GM19240 (cell line): Measurements from ENCODE around the gene SETD6.
"Not testable (repeated sequence)": the region's sequence is repeated elsewhere in the genome, so short reads cannot be mapped to it uniquely, and the experiment has no call there.

Experiments used
- DNase-seq: peaks from one replicate; pipeline ENCODE4 v3.0.0; 2011; ENCODE audit warnings: low spot score; ENCODE audit not compliant: insufficient read length

The SETD6 gene, protein sequence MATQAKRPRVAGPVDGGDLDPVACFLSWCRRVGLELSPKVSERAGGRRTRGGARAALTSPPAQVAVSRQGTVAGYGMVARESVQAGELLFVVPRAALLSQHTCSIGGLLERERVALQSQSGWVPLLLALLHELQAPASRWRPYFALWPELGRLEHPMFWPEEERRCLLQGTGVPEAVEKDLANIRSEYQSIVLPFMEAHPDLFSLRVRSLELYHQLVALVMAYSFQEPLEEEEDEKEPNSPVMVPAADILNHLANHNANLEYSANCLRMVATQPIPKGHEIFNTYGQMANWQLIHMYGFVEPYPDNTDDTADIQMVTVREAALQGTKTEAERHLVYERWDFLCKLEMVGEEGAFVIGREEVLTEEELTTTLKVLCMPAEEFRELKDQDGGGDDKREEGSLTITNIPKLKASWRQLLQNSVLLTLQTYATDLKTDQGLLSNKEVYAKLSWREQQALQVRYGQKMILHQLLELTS

DNA sequence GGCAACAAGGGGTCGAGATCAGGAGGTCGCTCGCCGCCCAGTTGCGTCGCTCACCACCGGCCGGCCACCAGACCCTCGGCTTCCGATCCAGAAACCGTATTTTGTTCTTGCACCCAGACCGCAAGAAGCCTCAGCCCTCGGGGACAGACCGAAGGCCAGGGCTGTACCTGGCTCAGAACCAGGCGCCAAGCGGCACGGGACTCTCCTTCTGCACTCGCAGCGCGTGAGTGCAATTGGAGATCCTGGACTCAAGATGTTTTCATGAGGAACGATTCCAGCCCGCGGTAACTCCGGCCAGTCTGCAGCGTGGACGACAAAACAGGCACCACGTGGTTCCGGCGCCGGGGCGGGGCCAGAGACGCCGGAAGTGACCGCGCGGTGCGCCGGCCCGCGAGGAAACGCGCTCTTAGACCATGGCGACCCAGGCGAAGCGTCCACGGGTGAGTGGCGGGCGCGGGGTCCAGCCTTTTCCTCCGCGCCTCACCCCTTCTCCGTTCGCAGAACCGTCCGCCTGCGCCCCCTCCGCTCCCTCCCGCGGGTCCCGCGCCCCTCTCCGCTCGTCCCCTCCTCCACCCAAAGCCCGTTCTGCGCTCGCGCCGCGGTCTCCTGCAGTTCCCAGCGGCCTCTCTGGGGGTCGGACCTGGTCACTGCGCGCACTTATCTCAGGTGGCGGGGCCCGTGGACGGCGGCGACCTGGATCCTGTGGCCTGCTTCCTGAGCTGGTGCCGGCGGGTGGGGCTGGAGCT is at the start of gene SETD6:
TSS of gene SETD6 (plus strand) at position 393 of the 746 bp plus-strand sequence. CDS start at position 414, 21 bp downstream.
- DNase-seq: peak; percentile 80

DNA sequence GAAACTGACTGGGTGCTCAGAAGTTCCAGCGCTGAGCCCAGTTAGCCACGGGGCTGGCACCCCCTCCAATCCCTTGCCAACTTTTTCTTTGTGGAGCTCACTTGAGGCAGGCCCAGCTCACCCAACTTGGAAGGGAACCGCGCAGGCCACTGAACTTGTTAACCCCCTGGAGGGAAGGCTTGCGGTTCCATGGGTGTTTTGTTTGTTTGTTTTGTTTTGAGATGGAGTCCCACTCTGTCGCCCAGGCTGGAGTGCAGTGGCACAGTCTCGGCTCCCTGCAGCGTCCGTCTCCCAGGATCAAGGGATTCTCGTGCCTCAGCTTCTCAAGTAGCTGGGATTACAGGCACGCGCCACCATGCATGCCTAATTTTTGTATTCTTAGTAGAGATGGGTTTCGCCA is 49.5 kb upstream of the SETD6 start:
- no peak for DNase-seq

DNA sequence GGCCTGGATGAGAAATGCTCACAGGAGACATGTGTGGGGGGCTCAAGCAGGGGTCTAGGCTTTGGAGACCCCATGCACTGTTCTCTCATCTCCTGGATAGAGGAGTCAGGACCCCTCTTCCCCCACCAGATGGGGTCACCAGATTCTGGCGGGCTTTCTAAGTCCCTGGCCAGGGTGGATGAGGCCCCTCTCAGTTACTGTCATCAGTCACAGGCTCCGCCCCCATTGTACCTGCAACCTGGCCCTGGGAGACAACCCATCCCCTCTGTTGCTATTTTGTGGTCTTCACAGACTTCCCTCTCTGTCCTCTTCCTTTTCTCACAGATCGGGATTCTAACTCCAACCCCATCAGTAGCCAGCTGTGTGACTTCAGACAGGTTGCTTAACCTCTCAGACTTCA is 48.9 kb upstream of the SETD6 start:
- no peak for DNase-seq

DNA sequence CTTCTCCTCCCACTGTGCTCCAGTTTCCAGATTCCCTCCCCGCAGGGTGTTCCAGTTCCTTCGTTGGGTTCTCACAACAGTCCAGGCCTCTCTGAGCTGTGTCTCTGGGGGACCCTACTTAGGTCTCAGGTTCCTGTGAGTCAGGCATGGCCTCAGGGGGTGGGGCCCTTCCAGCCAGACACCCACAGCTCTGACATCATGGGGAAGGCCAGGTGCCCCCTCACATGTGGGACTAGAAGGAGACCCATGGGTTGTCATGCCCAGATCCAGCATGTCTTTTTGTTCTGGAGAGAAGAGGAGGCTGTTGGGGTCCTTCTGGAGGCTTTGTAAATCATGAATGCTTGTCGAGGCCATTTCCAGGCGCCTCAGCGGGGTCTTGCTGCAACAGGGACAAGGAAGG is 47.4 kb upstream of the SETD6 start:
- DNase-seq: no peak

DNA sequence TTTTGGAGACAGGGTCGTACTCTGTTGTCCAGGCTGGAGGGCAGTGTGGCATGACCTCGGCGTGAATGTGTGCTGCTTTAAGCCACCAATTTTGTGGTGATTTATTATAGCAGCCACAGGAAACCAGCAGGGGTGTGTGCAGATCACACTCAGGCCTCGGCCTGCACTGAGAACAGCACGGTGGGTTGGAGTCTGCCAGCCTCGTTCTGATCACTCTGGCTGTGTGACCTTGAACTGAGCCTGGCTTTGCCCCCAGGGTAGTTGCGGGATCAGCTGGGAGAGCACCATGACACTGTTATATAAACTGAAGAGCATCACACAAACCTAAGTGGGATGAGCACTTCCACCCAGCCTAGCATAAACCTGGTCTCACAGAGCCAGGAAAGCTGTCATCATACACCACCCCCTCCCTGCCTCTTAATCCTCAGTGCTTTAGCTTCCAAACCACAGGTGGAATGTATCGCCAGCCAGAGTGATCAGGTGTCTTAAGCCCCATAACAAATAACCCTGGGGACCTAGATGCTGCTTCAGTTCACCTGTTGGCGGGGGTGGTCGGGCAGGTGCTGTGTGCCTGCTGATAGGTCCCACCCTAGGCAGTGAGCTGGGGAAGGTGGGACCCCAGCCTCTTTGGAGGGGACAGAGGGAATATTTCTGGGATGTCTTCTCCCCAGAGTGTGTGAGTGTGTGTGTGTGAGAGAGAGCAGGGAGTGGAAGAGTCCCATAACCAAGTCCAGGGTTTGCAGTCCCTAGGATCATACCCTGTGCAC is 43.9 kb upstream of the SETD6 start:
- no peak for DNase-seq

DNA sequence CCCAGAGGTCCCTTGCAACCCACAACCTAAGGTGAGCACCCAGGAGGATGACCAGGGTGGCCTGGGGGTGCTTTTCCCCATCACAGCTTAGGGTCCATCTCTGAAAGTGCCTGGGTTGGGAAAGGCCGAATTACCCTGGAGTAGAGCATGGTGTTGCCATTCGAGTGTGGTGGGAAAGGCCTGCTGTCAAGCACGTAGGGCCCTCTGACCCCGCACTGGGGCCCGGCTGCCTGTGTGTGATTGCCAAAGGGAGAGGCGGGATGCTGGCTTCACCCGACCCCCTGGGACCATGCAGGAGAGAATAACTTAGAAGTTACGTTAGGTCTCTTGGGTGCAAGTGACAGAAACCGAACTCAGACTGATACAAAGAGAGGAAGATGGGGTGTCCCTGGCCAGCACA is 43.1 kb upstream of the SETD6 start:
- no peak for DNase-seq

DNA sequence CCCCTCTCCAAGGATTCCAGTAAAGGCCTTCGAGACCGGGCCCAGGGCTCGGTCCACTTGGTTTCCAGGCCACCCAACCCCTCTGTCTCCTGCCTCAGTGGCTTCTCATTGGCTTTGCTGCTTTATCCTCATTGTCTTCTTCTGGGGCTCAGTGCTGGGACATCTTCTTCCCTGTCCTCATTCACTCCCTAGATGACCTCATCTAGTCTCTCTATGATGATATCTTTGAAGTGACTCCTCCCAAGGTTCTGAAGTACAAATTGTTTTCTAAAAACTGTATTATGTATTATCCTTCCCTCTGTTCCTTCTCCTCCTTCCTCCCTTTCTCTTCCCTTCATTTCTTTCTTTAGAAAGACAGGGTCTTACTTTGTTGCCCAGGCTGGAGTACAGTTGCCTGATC is 42.5 kb upstream of the SETD6 start:
- DNase-seq: no peak

DNA sequence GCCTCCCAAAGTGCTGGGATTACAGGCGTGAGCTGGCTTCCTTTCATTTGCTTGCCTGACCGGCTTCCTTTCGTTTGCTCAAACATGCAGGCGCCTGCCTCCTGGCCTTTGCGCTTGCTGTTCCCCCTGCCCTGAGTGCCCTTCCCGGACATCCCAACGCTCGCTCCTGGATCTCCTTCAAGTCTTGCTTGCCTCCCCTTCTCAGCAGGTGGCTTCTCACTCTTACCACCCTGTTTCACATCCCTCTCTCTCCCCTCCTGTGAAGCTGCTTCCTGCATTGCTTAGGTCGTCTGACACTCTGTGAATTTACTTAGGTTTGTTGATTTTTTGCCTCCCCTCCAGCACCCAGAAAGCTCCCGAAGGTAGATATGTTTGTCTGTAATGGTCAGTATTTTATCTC is 41.0 kb upstream of the SETD6 start:
- DNase-seq: no peak

DNA sequence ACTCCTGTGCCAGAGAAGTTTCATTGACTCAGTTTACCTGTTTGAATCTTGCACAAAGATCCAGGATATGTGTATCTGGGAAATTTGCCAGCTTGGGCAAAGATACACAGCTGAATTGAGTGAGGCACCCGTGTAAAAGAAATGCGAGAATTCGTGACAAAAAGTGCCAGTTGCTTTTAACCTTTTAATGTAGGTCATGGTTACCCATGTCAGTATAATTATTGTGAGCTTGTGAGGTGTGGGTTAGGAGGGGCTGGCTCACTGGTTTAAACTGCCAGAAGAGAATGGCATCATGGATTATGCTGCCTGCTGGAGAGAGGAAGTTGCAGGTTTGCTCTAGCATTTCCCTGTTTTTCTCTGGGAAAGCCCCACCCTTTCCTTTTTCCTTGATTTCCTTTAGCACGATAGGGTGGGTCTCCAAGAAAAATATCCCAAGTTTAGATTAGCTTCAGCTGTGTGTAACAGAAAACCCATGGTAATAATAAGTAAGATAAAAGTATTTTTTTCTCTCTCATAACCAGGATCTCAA is 40.2 kb upstream of the SETD6 start:
- no peak for DNase-seq

DNA sequence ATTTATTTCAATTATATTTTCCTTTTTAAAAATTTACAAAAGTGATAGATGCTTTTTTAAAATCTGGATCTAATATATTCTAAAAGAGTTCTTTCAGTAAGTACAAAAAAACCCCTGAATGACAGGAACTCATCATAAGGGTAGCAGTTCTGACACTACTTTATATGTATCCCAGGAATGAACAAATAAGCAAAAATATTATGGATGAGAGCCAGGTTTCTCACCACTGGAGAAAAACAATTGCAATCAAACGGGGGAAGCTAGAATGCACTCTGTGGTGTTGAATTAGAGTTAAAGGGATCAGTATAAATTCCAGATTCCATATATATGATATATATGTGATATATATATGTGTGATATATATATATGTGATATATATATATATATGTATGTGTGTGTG is 38.5 kb upstream of the SETD6 start:
- no peak for DNase-seq

DNA sequence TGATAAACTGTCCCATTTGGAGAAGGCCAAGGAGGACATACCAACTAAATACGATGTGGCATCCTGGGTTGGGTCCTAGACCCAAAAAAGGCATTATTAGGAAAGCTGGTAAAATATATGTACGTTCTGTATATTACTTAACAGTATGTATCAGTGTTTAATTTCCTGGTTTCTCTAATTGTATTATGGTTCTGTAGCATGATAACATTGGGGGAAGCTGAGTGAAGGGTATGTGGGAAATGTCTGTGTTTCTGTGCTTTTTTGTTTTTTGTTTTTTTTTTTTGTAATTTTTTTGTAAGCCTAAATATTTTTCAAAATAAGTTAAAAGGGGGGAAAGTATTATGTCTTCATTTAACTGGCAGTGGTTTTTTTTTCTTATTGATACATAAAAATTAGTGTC is 36.9 kb upstream of the SETD6 start:
- DNase-seq: no peak

DNA sequence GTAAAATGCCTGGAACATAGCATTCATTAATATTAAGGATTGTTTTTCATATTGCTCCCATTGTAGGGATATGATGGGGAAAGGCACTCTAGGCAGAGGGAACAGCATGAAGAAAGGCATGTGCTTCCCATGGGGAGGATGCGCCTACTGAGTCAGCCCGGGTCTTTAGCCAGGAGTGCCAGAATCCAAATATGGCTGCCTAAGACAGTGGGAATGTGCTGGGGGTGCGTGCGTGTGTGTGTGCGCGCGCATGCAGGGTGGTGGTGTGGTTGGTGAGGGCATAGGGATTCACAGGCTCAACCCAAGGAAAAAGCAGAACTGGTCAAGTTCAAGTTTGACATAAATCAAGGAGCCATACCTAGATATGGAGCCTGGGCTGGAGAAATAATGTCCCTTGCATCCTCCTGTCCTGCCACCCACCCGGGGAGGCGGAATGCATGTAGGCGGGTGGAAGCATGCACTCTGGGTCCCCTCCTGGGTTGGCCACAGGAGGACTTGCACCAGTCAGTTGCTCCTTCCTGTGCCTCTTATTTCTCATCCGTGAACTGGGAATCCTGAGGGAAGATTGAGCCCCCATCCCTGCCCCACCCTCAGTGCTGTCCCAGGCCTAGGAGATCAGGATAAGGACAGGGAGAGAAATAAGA is 34.0 kb upstream of the SETD6 start:
- no peak for DNase-seq

DNA sequence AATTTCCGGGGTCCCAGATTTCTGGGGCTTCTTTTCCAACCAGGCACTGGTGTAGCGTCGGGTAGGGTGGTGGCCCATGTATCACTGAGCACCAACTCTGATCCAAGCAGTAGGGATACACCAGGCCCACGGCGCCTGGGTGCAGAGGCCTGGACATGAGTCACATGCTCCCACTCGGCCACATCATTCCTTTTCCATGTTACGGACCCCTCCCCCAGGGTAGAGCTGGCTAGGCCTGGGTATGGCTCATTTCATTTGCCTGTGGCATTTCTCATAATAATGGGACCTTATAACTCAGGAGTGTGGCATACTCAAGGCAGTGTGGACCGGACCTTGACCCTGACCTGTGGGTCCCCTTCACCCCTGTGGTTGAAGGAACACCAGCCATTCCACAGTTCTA is 33.4 kb upstream of the SETD6 start:
- DNase-seq: no peak

DNA sequence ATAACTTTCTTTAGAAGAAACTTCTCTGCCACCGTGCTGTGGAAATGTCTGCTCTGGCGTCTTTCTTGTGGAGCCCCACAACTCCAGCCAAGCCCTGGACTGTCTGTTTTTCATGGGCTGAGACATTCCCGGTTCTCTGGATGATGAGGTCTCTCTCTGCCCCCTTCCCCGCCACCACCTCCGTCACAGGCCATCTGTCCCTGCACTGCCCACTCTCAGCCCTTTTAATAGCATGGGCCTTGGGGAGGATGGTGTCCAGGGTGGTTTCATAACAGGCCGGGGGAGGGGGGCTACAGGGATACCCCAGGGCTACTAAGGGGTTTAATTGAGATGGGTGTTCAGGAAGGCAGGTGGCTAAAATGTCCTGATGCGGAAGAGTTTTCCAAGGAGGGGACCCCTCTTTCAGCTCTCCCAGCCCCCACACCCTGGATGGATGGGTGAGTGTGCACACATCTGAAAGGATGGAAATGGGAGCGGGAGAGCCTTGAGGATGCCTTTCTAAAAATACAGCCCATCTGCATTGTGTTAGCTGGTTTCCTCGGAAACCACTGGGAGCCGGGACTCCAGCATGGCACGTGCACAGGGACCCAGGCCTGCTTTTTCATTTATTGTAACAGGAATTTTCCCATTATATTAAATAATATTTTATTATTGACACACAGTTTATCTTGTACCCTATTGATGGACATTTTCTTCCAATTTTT is 30.0 kb upstream of the SETD6 start:
- no peak for DNase-seq

DNA sequence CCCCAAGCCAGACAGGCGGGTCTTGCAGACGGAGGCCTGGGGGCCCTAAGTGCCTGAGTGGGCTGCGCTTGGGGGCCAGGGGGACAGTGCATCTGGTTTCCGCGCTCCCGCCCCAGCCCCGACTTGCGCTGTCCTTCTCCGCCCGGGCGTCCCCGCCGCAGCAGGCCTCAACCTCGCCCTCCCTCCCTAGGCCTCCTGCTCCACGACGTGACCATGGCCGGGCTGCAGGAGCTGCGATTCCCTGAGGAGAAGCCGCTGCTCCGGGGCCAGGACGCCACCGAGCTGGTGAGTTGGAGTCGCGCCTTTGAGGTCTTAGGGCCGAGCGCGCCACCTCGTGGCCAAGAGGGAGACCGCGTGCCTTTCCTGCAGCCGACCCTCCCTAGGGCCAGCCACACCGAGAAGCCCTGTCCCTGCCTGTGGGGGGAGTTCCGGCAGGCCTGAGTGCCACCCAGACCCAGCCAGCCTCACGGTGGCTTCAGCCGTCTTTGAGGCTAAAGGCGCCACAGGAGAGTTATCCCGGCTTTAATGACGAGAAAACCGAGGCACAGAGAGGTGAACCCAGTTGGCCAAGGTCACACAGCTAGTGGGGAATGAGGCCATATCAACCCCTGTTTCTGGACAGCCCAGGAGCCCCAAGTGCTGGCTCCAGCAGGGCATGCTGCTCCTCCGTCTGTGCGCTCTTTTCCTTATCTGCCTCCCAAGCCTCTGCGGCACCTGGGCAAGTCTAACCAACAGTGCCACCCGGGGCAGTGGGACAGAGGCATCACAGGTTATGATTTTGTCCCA is 27.6 kb upstream of the SETD6 start:
- peak; percentile 80 for DNase-seq

DNA sequence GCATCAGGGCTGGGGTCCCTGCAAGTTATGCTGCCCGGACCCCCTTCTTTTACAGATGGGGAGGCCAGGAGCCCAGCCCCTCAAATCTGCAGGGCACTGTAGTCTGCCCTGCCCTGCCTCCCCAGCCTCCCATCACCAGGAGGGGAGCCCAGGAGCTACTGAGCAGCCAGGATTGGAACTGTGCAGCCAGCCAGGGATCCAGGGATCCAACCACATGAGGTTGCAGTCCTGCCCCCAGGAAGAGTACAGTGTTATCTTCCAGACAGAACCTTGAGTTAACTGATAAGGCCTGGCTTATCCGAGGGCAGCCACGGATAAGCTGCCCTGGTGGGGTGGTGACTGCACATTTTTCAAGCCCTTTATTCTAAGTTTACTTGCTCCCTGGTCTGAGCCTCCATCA is 26.8 kb upstream of the SETD6 start:
- DNase-seq: no peak

DNA sequence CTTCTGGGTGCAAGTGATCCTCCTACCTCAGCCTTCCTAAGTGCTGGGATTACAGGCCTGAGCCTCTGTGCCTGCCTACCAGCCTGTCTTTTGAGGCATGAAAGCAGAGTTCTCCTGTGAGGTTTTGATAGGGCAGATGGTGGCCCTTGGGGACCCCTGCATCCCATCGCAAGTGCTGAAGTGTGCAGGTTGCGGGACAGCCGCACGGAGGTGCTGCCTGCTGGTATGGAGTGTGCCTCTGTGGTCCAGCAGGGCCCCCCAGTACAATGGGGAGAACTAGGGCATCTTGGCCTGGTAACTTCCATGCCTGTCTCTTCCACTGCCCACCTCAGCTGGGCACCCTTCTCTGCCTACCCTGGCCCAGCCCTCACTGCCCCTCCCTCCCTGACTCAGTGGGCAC is 25.3 kb upstream of the SETD6 start:
- no peak for DNase-seq

DNA sequence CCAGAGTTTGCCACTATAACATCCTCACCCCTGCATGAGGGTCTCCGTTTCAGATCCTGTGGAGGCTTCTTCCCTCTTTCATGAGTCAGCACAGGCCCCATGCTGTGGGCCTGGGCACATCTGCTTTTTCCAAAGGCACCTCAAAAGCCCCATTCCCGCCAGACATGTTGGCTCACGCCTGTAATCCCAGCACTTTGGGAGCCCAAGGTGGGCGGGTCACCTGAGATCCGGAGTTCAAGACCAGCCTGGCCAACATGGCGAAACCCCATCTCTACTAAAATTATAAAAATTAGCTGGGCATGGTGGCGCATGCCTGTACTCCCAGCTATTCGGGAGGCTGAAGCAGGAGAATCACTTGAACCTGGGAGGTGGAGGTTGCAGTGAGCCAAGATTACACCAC is 24.8 kb upstream of the SETD6 start:
- DNase-seq: not testable (repeated sequence)

DNA sequence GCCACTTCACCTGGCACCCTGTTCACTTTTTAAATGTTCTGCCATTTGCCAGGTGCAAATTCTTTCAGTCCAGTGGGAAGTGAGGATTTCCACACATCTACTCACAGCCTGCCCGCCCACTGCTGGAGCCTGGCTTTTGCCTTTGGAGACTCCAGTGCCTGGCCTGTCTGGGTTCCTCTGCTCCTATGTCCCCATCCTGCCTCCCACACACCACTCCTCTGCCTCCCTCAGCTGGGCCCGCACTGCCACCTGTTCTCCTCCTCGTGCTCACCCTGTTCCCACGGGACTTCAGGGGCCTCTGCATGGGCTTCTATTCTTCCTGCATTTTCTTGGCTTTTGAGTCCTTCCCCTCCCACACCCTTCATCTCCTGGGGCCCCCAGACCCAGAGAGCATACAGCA is 23.3 kb upstream of the SETD6 start:
- no peak for DNase-seq

DNA sequence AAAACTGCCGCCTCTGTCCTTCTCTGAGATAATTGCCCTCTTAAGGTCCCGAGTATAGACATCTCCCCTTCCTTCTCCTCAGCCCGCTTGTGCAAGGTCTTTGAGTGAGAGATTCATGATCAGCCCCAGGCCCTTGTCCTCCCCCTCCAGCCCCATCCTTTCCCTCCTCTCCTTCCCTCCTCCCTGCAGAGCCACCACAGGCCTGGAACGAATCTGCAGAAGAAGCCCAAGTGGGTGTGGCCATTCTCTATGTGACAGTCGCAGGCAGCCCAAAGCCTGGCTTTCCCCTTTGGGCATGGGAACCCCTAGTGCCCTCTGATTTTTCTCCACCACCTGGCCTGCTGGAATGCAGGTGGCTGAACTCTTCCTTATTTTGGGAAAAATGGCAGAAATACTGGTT is 22.6 kb upstream of the SETD6 start:
- DNase-seq: no peak
